ENCODE measurements around the gene CMTM3. TPM values are rescaled to one million over a fixed set of nuclear protein-coding genes. Genes with fewer than 3 reads are reported as not detected.
"Not testable (repeated sequence)": the region's sequence is repeated elsewhere in the genome, so short reads cannot be mapped to it uniquely, and the experiment has no call there.

The CMTM3 gene
- 114 and 115 TPM in 2 replicates for total RNA-seq

GRCh38 chr16:66604376-66605176 is at the start of gene CMTM3:
Gene CMTM3, plus strand, starts transcription at chr16:66604704. Its CDS starts 102 bp downstream, at chr16:66604806.
- intact Hi-C loops (cut with micrococcal nuclease), result loop anchor here (1.0 to 5.0 kb wide), 8 partner anchors 14 to 268 kb away; partner anchors contain the start of genes CKLF and CMTM4

- intact Hi-C loops (cut with micrococcal nuclease), result loop anchor here (1.0 kb wide), 1 partner anchor 8 kb away; the partner anchor contains the start of gene CKLF
These were observed 44.4 kb upstream of the CMTM3 start for GRCh38 chr16:66560107-66560506.

GRCh38 chr16:66561381-66562080 is 43.0 kb upstream of the CMTM3 start:
- intact Hi-C loops (cut with micrococcal nuclease), result loop anchor here (2.0 kb wide), 1 partner anchor 43 kb away; the partner anchor contains the start of gene CMTM3

GRCh38 chr16:66562409-66562808 is 42.1 kb upstream of the CMTM3 start:
- intact Hi-C loops (cut with micrococcal nuclease), result loop anchor here (2.0 kb wide), 1 partner anchor 42 kb away; the partner anchor contains the start of gene CMTM3

GRCh38 chr16:66562986-66563385 is 41.5 kb upstream of the CMTM3 start:
- intact Hi-C loops (cut with micrococcal nuclease), result loop anchor here (2.0 kb wide), 1 partner anchor 42 kb away; the partner anchor contains the start of gene CMTM3

- intact Hi-C loops (cut with micrococcal nuclease), result loop anchor here (2.0 kb wide), 1 partner anchor 41 kb away; the partner anchor contains the start of gene CMTM3
These were observed 40.8 kb upstream of the CMTM3 start for GRCh38 chr16:66563574-66564334.

- intact Hi-C loops (cut with micrococcal nuclease), result no loop called here
These were observed 38.2 kb upstream of the CMTM3 start, which contains the start of gene CMTM1 for GRCh38 chr16:66566051-66566901. Gene CMTM1, plus strand, starts transcription at chr16:66566439. Its CDS starts 75 bp downstream, at chr16:66566514.

- intact Hi-C loops (cut with micrococcal nuclease), result not testable (repeated sequence)
These were observed 37.2 kb upstream of the CMTM3 start for GRCh38 chr16:66567270-66567669.

- intact Hi-C loops (cut with micrococcal nuclease), result no loop called here
These were observed 36.1 kb upstream of the CMTM3 start for GRCh38 chr16:66568355-66568754.

- intact Hi-C loops (cut with micrococcal nuclease), result no loop called here
These were observed 35.4 kb upstream of the CMTM3 start for GRCh38 chr16:66569131-66569530.

- intact Hi-C loops (cut with micrococcal nuclease), result no loop called here
These were observed 34.6 kb upstream of the CMTM3 start for GRCh38 chr16:66569827-66570405.

- intact Hi-C loops (cut with micrococcal nuclease), result no loop called here
These were observed 32.1 kb upstream of the CMTM3 start for GRCh38 chr16:66572356-66572755.

- intact Hi-C loops (cut with micrococcal nuclease), result no loop called here
These were observed 30.4 kb upstream of the CMTM3 start for GRCh38 chr16:66574081-66574480.

GRCh38 chr16:66574531-66574930 is 30.0 kb upstream of the CMTM3 start:
- intact Hi-C loops (cut with micrococcal nuclease), result no loop called here

GRCh38 chr16:66575060-66575459 is 29.4 kb upstream of the CMTM3 start:
- intact Hi-C loops (cut with micrococcal nuclease), result no loop called here

GRCh38 chr16:66576296-66576695 is 28.2 kb upstream of the CMTM3 start:
- intact Hi-C loops (cut with micrococcal nuclease), result no loop called here

GRCh38 chr16:66578651-66579531 is 25.6 kb upstream of the CMTM3 start, which contains the start of gene CMTM2:
Gene CMTM2, plus strand, starts transcription at chr16:66579463. Its CDS starts 145 bp downstream, at chr16:66579608.
- intact Hi-C loops (cut with micrococcal nuclease), result no loop called here

- intact Hi-C loops (cut with micrococcal nuclease), result no loop called here
These were observed 23.8 kb upstream of the CMTM3 start for GRCh38 chr16:66580605-66581209.
